Activated T-helper 1 cell treated with anti-CD3 and anti-CD28 coated beads, Interleukin-2, amount 50 U/mL, for 16 hours (primary cell): Measurements from ENCODE around the gene RAB7A.

Source experiments
- DNase-seq, 2 donors: peaks; one replicate each; pipeline ENCODE4 v3.0.0-alpha.2; 2020; ENCODE audit warnings: low read depth in 1 of 2, low spot score in 1 of 2

RAB7A gene

DNA sequence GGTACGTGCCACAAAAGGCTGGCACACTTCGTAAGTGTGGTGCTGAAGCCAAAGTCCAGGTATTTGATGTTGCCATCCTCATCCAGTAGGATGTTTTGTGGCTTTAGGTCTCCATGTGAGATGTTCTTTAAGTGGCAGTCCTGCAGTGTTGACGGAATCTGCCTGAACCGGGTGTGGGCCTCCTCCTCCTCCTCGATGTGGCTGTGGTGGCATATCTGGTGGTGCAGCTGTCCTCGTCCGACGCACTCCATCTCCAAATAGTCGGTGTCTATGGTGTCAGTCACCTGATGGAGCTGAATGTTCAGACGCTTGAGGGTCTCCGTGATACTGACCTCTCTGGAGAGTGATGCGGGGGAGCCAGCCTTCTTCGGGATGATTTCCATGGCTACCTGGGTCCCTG, 123.0 kb downstream of the RAB7A start:
- no peak for DNase-seq

DNA sequence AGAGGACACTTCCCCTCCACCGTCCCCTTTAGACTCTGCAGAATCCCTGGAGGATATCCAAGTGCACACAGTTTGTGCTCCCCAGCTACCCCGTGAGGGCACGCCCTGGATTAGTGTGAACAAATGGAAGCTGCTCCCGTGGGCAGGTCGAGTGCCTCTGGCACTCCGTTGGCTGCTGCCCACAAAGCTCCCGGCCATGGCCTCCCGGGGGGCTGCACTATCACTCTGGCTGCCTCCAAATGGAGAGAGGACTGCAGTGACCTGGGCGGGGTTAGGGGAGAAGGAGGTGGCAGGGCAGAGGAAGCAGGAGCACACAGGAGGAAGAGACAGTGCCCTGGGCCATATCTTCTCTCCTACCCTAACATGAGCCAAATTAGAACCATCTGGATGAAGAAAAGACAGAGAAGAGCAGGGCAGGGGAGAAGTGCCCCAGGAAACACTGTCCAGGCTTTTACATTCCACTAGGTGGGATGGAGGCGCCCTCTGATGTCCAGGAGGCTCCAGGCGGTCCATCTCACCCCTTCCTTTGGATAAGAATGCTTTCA, 124.0 kb downstream of the RAB7A start:
- DNase-seq, result no peak

DNA sequence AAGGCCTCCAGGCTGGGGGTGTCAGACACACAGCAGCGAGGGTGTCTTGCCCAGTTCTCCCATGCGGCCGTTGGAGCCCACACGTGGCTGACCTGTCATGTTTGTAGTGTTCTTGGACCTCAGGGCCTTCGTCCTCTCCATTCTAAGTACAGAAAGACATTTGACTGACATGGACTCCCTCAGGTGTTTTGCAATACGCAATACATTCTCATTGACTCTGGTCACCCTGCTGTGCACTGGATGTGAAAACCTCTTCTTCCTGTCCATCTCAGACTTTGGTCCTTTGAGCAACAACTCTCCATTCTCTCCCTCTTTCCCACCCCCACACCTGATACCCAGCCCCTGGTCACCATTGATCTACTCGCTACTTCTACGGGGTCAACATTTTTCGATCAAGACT, 124.6 kb downstream of the RAB7A start:
- no peak for DNase-seq

DNA sequence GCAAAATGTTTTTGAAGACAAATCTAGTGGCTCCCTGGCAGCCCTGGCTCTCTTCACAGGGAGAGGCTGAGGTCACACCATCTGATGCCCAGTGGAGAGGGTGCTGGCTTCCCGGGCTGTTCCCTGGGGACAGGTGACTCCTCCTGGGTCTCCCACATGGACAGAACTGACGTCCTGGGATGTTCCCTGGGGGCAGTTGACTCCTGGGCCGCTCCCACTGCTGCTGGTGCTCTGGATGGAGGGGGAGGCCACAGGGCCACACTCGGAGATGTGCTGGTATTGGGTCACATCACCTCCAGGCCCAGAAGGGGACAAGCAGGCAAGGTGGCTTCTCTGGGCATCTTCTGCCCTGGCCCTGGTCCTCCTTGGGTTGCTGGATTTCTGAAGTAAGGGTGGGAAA, 125.6 kb downstream of the RAB7A start:
- no peak for DNase-seq

DNA sequence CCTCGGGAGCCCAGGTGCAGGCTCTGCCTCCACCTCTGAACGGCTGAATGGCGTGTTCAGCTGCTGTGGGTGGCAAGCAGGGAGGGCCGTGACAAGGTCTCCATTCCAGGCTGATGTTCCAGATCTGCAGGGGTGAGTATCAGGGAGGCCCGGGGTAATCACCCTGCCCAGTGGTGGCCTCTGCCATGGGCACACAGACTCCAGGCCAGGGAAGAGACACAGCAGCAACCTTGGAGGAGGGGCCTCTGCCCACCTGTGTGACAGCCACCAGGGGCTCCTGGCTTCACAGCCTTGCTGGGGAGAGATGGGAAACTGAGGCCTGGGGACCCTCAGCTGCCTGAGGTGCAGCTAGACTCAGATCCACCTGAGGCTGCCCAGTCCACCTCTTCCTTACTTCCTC, 127.8 kb downstream of the RAB7A start:
- DNase-seq, result no peak

DNA sequence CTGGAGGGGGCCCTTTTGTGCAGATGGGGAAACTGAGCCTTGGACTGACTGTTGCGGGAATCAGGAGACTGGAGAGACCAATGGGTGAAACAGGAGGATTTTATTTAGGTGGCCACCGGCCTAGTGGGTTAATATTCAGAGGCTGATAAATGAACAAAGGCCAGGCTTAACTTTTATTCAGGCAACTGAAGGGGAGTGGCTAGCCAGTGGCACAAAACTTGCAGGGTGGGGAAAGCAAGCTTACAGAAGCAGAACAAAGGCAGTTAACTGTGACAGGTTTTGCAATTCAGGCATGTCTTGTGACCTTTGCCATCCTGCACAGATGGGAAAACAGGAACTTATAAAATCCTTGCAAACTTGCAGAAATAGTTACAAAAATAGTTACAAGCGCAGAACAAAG, 128.5 kb downstream of the RAB7A start:
- no peak for DNase-seq

DNA sequence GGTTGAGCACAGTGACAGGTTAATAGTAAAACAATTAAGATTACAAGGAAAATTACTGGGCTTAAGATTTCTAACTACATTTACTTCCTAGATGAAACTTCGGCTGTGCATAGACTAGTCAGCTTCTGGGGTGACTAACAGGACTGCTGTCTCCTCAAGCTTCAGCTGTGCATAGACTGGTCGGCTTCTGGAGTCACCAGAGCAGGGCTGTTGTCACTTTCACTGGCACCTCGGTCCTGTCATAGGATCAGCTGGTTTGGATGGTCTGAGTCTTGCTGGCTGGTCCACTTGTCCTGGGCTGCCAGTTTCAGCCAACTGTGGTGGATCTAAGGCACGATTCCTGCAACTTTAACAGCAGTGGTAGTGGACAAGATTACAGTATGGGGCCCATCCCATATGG, 129.6 kb downstream of the RAB7A start:
- no peak for DNase-seq

DNA sequence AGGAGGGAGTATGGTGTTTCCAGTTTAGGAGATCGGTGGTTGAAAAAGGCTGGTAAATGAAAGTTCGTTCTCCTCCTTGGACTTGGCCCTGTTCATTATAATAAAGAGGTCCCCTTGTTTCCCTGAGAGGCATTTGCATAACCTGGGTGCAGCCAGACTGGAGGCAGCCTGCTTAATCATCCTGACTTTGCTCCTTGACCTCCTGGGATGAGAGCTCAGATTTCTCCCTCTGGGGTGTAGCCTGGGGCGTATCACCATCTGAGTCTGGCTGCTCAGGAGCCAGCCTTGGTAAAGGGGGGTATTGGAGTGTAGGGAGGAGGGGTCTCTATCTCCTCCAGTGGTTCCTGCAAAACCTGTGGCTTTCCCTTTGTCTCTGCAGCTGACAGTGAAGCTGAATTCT, 132.2 kb downstream of the RAB7A start:
- DNase-seq, result no peak

DNA sequence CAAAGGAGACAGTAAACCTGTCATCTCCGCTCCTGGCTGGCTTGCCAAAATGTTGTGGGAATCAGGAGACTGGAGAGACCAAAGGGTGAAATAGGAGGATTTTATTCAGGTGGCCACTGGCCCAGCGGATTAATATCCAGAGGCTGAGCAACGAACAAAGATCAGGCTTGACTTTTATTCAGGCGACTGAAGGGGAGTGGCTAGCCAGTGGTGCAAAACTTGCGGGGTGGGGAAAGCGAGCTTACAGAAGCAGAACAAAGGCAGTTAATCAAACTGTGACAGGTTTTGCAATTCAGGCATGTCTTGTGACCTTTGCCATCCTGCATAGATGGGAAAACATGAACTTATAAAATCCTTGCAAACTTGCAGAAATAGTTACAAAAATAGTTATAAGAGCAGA, 133.6 kb downstream of the RAB7A start:
- no peak for DNase-seq

DNA sequence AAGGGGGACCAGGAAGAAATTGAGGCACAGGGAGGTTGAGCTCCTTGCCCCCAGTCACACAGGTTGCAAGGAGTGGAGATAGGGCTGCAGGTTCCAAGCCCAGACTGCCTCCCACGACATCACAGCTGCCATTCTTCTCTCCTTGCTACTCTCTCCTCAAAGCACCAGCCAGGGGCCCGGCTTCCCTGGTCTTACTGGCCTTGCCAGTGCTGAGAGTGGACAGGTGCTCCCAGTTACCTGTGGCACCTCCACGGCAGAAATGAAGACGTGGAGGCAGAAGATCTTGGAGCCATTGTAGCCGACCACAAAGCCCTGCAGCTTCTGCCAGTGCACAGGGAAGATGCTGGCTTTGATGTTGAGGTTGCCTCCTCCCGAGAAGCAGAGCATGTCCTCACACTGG, 135.5 kb downstream of the RAB7A start:
- DNase-seq, result no peak

DNA sequence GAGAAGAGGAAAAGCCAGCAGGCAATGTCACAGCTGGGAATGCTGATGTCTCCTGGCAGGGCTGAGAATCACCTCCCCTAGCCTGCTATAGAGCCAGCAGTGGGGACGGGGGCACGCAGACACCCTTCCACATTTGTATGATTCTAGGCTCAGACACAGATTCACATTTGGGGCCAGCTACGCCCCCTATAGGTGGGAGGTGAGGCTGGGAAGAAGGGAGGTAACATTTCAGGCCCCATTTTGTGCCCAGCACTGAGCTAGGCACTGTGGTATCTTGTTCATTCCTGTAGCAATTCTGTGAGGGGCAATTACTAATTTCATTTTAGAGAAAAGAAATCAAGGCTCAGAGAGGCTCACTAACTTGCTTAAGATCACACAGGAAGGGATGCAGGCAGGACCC, 137.6 kb downstream of the RAB7A start:
- DNase-seq, result no peak
